Neuronal stem cell (in vitro differentiated cells): ENCODE measurements around the gene FRAS1.

Experiments
- DNase-seq: peaks from one replicate; pipeline ENCODE4 v3.0.0-alpha.2; 2013; ENCODE audit warnings: low spot score
- H2AFZ ChIP-seq: one replicate; pipeline ENCODE4 v1.6.1; 2013; ENCODE audit warnings: mild to moderate bottlenecking, low read length, inconsistent platforms
- H2AK5ac ChIP-seq: 2 replicates; pipeline ENCODE4 v1.6.1; 2013; ENCODE audit warnings: low read depth, mild to moderate bottlenecking, inconsistent platforms, low read length, moderate library complexity, mixed read lengths
- H2BK120ac ChIP-seq: 2 replicates; pipeline ENCODE4 v1.6.1; 2013; ENCODE audit warnings: low read depth, mild to moderate bottlenecking, inconsistent platforms, low read length, moderate library complexity, mixed read lengths
- H2BK12ac ChIP-seq: one replicate; pipeline ENCODE4 v1.6.1; 2013; ENCODE audit warnings: low read length, inconsistent platforms
- H2BK15ac ChIP-seq: 2 replicates; pipeline ENCODE4 v1.6.1; 2013; ENCODE audit warnings: mild to moderate bottlenecking, low read length, inconsistent platforms, mixed read lengths
- H2BK5ac ChIP-seq: one replicate; pipeline ENCODE4 v1.6.1; 2013; ENCODE audit warnings: inconsistent platforms, mild to moderate bottlenecking, low read length, moderate library complexity
- H3K14ac ChIP-seq: one replicate; pipeline ENCODE4 v1.6.1; 2013; ENCODE audit warnings: low read length, inconsistent platforms
- H3K18ac ChIP-seq: 2 replicates; pipeline ENCODE4 v1.6.1; 2013; ENCODE audit warnings: low read length, inconsistent platforms
- H3K23ac ChIP-seq: 2 replicates; pipeline ENCODE4 v1.6.1; 2013; ENCODE audit warnings: low read depth, mild to moderate bottlenecking, mixed read lengths, low read length, inconsistent platforms; ENCODE audit not compliant: poor library complexity
- H3K27ac ChIP-seq: replicated peaks from 3 replicates; pipeline ENCODE4 v1.5.1; 2013; ENCODE audit warnings: low read length, inconsistent platforms
- H3K27me3 ChIP-seq, 3 experiments: 2 replicates each; pipeline ENCODE4 v1.6.1; 2013; ENCODE audit warnings: low read length in 3 of 3, mild to moderate bottlenecking in 2 of 3, inconsistent platforms in 1 of 3, low read depth in 1 of 3, mixed read lengths in 1 of 3, moderate library complexity in 1 of 3; ENCODE audit not compliant: control insufficient read depth in 3 of 3, insufficient read depth in 3 of 3
- H3K36me3 ChIP-seq, 2 donors: replicated peaks in 1 of 2; 2 replicates each; pipeline ENCODE4 v1.6.1; 2013; ENCODE audit warnings: low read length in 2 of 2; ENCODE audit not compliant: control insufficient read depth in 2 of 2, insufficient read depth in 2 of 2
- H3K4ac ChIP-seq: 2 replicates; pipeline ENCODE4 v1.6.1; 2013; ENCODE audit warnings: inconsistent platforms, mild to moderate bottlenecking, low read length, moderate library complexity
- H3K4me1 ChIP-seq, 2 donors: 1 replicate in 1 of 2; 2 replicates in 1 of 2; pipeline ENCODE4 v1.6.1; 2013; ENCODE audit warnings: low read length in 2 of 2, low read depth in 1 of 2; ENCODE audit not compliant: control insufficient read depth in 2 of 2, insufficient read depth in 1 of 2
- H3K4me2 ChIP-seq: one replicate; pipeline ENCODE4 v1.6.1; 2013; ENCODE audit warnings: mild to moderate bottlenecking, low read length, inconsistent platforms; ENCODE audit not compliant: insufficient read depth, poor library complexity, severe bottlenecking
- H3K4me3 ChIP-seq, 2 donors: 2 replicates each; pipeline ENCODE4 v1.5.1; 2013; ENCODE audit warnings: low read length in 2 of 2, mild to moderate bottlenecking in 2 of 2, inconsistent platforms in 1 of 2, moderate library complexity in 1 of 2
- H3K79me1 ChIP-seq: one replicate; pipeline ENCODE4 v1.6.1; 2013; ENCODE audit warnings: low read depth, mild to moderate bottlenecking, inconsistent platforms, low read length, moderate library complexity
- H3K9ac ChIP-seq: one replicate; pipeline ENCODE4 v1.6.1; 2013; ENCODE audit warnings: mild to moderate bottlenecking, low read depth, low read length, inconsistent platforms; ENCODE audit not compliant: poor library complexity
- H3K9me3 ChIP-seq, 2 donors: replicated peaks in 1 of 2; 2 replicates each; pipeline versions ENCODE3 to v1.6.1; 2013; ENCODE audit warnings: low read length in 2 of 2, mild to moderate bottlenecking in 2 of 2, inconsistent platforms in 1 of 2, low read depth in 1 of 2, mixed read lengths in 1 of 2, moderate library complexity in 1 of 2; ENCODE audit not compliant: control insufficient read depth in 2 of 2, insufficient read depth in 1 of 2
- H4K8ac ChIP-seq: one replicate; pipeline ENCODE4 v1.6.1; 2013; ENCODE audit warnings: low read depth, mild to moderate bottlenecking, inconsistent platforms, low read length, moderate library complexity
- H4K91ac ChIP-seq: one replicate; pipeline ENCODE4 v1.6.1; 2013; ENCODE audit warnings: low read length, low read depth, mild to moderate bottlenecking, inconsistent platforms; ENCODE audit not compliant: poor library complexity
- WGBS, 2 donors: extraction: QIAGEN DNeasy Blood & Tissue Kit; methylation state at CpG; one replicate each; pipeline ENCODE4 v1.1.7; 2013; ENCODE audit warnings: missing lambda C conversion rate in 2 of 2, mixed read lengths in 1 of 2; ENCODE audit not compliant: insufficient read length in 2 of 2, insufficient replicate concordance in 1 of 2; ENCODE audit errors: extremely low coverage in 2 of 2; 5-methylcytosine and 5-hydroxymethylcytosine counted together

Gene FRAS1

DNA sequence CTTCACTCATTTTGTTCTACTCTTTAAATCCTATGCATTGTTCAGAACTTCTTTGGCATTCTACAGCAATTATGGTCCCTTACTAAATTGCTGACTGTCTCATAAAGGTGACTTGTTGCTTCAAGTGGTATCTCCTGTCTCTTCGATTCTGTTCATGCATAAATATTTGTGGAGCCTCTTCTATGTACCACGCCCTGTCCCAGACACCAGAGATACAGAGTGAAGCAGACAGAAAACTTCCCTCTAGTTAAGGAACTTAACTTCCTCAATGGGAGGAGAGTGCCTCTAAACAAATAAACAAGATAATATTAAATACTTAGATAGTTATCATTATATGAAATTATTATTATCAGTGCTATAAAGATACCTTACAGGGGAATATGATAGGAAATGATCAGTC is 235.7 kb downstream of the FRAS1 start:
- Histone ChIP-seq H3K79me1 (no peaks in the 10 kb centered on the region), H3K9me3 (no peaks in the 10 kb centered on the region), H3K27ac (no peak overlapping the region), H3K9ac (no peak overlapping the region), H3K23ac (no peak overlapping the region), H3K18ac (no peak overlapping the region), H3K4ac (no peak overlapping the region), H4K91ac (no peak overlapping the region), H2AFZ (no peak overlapping the region), H3K4me1 (peaks cover 0 to 4% of the 10 kb centered on the region in 2 donors), H2BK120ac (no peak overlapping the region), H2AK5ac (no peak overlapping the region), H3K4me3 (no peak overlapping the region), H4K8ac (no peak overlapping the region), H3K14ac (no peak overlapping the region), H3K27me3 (no peaks in the 10 kb centered on the region), H2BK5ac (no peak overlapping the region), H3K36me3 (no peaks in the 10 kb centered on the region), H2BK15ac (no peak overlapping the region), H3K4me2 (no peak overlapping the region), H2BK12ac (no peak overlapping the region)
- no CpG with 5 or more reads among the region's 2 CpGs for WGBS, 2 donors
- DNase-seq, result no peak

DNA sequence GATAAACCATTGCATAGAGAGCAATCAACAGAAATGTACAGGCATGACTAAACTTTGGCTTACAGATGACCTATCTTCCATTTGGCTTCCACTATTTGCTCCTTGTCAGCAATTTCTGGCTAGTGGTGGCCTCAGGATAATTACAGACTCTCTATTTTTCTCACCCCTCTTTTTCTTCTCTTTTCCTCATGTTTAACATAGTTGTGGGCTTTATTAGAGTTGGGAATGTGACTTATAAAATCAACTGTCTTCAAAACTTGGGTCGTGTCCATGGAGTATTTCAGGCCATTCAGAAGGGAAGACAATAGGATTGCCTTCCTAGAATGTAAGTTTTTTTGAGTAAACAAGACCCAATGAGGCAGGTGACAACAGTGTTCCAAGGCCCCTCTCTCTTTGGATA is 236.2 kb downstream of the FRAS1 start:
- Histone ChIP-seq H2BK12ac (no peak overlapping the region), H2BK120ac (no peak overlapping the region), H3K4me3 (no peak overlapping the region), H3K9me3 (no peaks in the 10 kb centered on the region), H3K9ac (no peak overlapping the region), H3K79me1 (no peaks in the 10 kb centered on the region), H2AK5ac (no peak overlapping the region), H3K4me2 (no peak overlapping the region), H3K27ac (no peak overlapping the region), H2BK5ac (no peak overlapping the region), H2AFZ (no peak overlapping the region), H3K27me3 (no peaks in the 10 kb centered on the region), H3K36me3 (no peaks in the 10 kb centered on the region), H3K14ac (no peak overlapping the region), H3K23ac (no peak overlapping the region), H3K4me1 (peaks cover 0 to 4% of the 10 kb centered on the region in 2 donors), H3K4ac (no peak overlapping the region), H2BK15ac (no peak overlapping the region), H4K8ac (no peak overlapping the region), H4K91ac (no peak overlapping the region), H3K18ac (no peak overlapping the region)
- no CpG with 5 or more reads among the region's 1 CpG for WGBS, 2 donors
- no peak for DNase-seq

- no peak for DNase-seq
- no peak overlapping the region for H3K4me3 ChIP-seq
- H2BK5ac ChIP-seq, result no peak overlapping the region
- H3K79me1 ChIP-seq, result no peaks in the 10 kb centered on the region
- H3K9ac ChIP-seq, result no peak overlapping the region
- H4K8ac ChIP-seq, result no peak overlapping the region
- peaks cover 0 to 4% of the 10 kb centered on the region in 2 donors for H3K4me1 ChIP-seq
- no peaks in the 10 kb centered on the region for H3K27me3 ChIP-seq
- no CpG with 5 or more reads among the region's 4 CpGs for WGBS, 2 donors
- H2AFZ ChIP-seq, result no peak overlapping the region
- no peak overlapping the region for H2BK15ac ChIP-seq
- no peak overlapping the region for H3K4me2 ChIP-seq
- H4K91ac ChIP-seq, result no peak overlapping the region
- H3K23ac ChIP-seq, result no peak overlapping the region
- H3K36me3 ChIP-seq, result no peaks in the 10 kb centered on the region
- H2BK12ac ChIP-seq, result no peak overlapping the region
- H3K4ac ChIP-seq, result no peak overlapping the region
- no peak overlapping the region for H3K27ac ChIP-seq
- H3K9me3 ChIP-seq, result no peaks in the 10 kb centered on the region
- H2BK120ac ChIP-seq, result no peak overlapping the region
- no peak overlapping the region for H3K18ac ChIP-seq
- no peak overlapping the region for H2AK5ac ChIP-seq
- H3K14ac ChIP-seq, result no peak overlapping the region
Observed at GRCh38 chr4:78293821-78294301, 236.7 kb downstream of the FRAS1 start.

DNA sequence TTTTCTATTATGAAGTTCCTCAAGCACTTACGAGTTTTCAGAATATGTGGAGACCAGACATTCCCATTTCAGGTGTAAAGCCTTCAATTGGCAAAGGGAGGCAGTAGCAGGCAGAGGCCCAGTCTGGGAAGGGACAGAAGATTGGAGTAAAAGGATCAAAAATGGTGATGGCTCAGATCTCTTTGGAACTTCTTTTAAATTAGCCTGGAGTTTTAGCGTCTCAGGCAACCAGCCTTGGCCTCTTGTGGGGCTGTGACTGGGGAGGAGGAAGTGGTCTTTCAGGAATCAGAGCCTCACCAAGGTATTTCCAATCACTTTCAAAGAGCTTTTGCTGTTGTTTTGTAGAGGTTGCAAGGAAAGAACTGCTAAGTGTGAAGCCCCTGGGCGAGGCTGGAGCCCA is 239.1 kb downstream of the FRAS1 start:
- Histone ChIP-seq H2AK5ac (no peak overlapping the region), H3K9ac (no peak overlapping the region), H3K23ac (no peak overlapping the region), H3K27ac (no peak overlapping the region), H4K91ac (no peak overlapping the region), H2BK15ac (no peak overlapping the region), H3K18ac (no peak overlapping the region), H3K14ac (no peak overlapping the region), H3K4me2 (no peak overlapping the region), H3K27me3 (no peaks in the 10 kb centered on the region), H3K4ac (no peak overlapping the region), H4K8ac (no peak overlapping the region), H3K36me3 (no peaks in the 10 kb centered on the region), H3K4me1 (peaks cover 0 to 3% of the 10 kb centered on the region in 2 donors), H3K79me1 (no peaks in the 10 kb centered on the region), H3K4me3 (no peak overlapping the region), H2BK120ac (no peak overlapping the region), H3K9me3 (no peaks in the 10 kb centered on the region), H2BK5ac (no peak overlapping the region), H2AFZ (no peak overlapping the region), H2BK12ac (no peak overlapping the region)
- WGBS, 2 donors, result no CpG with 5 or more reads among the region's 3 CpGs
- DNase-seq, result no peak
